Urinary bladder (tissue), 4 donors: ENCODE measurements around the gene UBAP2. TPM values are rescaled to one million over a fixed set of nuclear protein-coding genes. Genes with fewer than 3 reads are reported as not detected.

Experiments
- DNase-seq: peaks from one replicate; pipeline ENCODE4 v3.0.0-alpha.2; 2015; ENCODE audit errors: extremely low spot score
- H3K27ac ChIP-seq: one replicate; pipeline ENCODE4 v1.5.1; 2013; ENCODE audit warnings: low read depth, mild to moderate bottlenecking, moderate library complexity
- H3K36me3 ChIP-seq: one replicate; pipeline ENCODE4 v1.6.1; 2013; ENCODE audit warnings: mild to moderate bottlenecking, moderate library complexity; ENCODE audit not compliant: insufficient read depth
- H3K4me1 ChIP-seq: one replicate; pipeline ENCODE4 v1.6.1; 2013; ENCODE audit warnings: mild to moderate bottlenecking, moderate library complexity; ENCODE audit not compliant: insufficient read depth
- H3K4me3 ChIP-seq: one replicate; pipeline ENCODE4 v1.5.1; 2013; ENCODE audit warnings: low read depth, low read length
- WGBS: extraction: QIAGEN DNeasy Blood & Tissue Kit; methylation state at CpG from one replicate; pipeline ENCODE4 v1.1.7; 2013; 5-methylcytosine and 5-hydroxymethylcytosine counted together
- polyA plus RNA-seq: library from polyadenylated mRNA; stranded (reverse); fragments of 200-250 nt; gene quantifications from one replicate; pipeline ENCODE4 v1.2.3, GENCODE V29; 2013
- small RNA-seq: library from RNA; depleted of rRNA; stranded (forward); fragments of <200 nt; gene quantifications from one replicate; pipeline ENCODE3, GENCODE V24; 2014
- total RNA-seq: library from RNA; depleted of rRNA; stranded (reverse); fragments of >200 nt; gene quantifications from one replicate; pipeline ENCODE4 v1.2.3, GENCODE V29; 2014
- donor health status: healthy with polysubstance abuse.
- donor health status: healthy.

UBAP2 gene
- total and polyA plus RNA-seq, 2 donors, result 16.4 to 51.0 TPM

- Histone ChIP-seq H3K36me3 (no peaks in the 10 kb centered on the region), H3K27ac (no peak overlapping the region), H3K4me1 (no peaks in the 10 kb centered on the region), H3K4me3 (no peak overlapping the region)
- DNase-seq, result no peak
- 95% methylated on average over 8 of the region's 8 CpGs for WGBS
Observed at GRCh38 chr9:33880211-33881089, 168.2 kb downstream of the UBAP2 start.

- no peak overlapping the region for H3K27ac ChIP-seq
- H3K4me3 ChIP-seq, result no peak overlapping the region
- no peaks in the 10 kb centered on the region for H3K4me1 ChIP-seq
Observed at GRCh38 chr9:33878691-33879366, 169.9 kb downstream of the UBAP2 start.

GRCh38 chr9:33877727-33878489, 170.8 kb downstream of the UBAP2 start:
- no peaks in the 10 kb centered on the region for H3K4me1 ChIP-seq
- no peak overlapping the region for H3K4me3 ChIP-seq
- H3K36me3 ChIP-seq, result no peaks in the 10 kb centered on the region
- DNase-seq, result no peak
- WGBS, result 54% methylated on average over 10 of the region's 10 CpGs
- no peak overlapping the region for H3K27ac ChIP-seq

More at GRCh38 chr9:33878691-33879366, 169.9 kb downstream of the UBAP2 start:
- DNase-seq, result no peak
- WGBS, result 71% methylated on average over 7 of the region's 7 CpGs
- no peaks in the 10 kb centered on the region for H3K36me3 ChIP-seq

Small RNA genes within 50 kb of the gene (small RNA-seq; reads per million reads assigned to genes)
- 0.41 reads per million, percentile 34 among the genes with 10 or more reads in this experiment for gene RN7SKP114
- 43.5 reads per million, percentile 96 among the genes with 10 or more reads in this experiment for gene SNORD121A
- not detected for gene SNORD121B

Other genes with a start within 250 kb of the UBAP2 start
- gene UBE2R2, start 231.7 kb downstream of the UBAP2 start, total RNA-seq, result 24.2 TPM
- 27.3 TPM for gene UBE2R2, start 231.7 kb downstream of the UBAP2 start, polyA plus RNA-seq
- gene DCAF12, start 77.8 kb upstream of the UBAP2 start, total RNA-seq, result 23.8 TPM
- gene DCAF12, start 77.8 kb upstream of the UBAP2 start, polyA plus RNA-seq, result 18.4 TPM
- 21.6 TPM for gene UBAP1, start 130.2 kb upstream of the UBAP2 start, total RNA-seq
- gene UBAP1, start 130.2 kb upstream of the UBAP2 start, polyA plus RNA-seq, result 54.1 TPM